ENCODE measurements around the gene JAM3. TPM values are rescaled to one million over a fixed set of nuclear protein-coding genes. Genes with fewer than 3 reads are reported as not detected.

The JAM3 gene
- total and polyA plus RNA-seq, 2 donors, result 61.1 to 90.2 TPM

Other genes with a start within 250 kb of the JAM3 start
- not detected for gene SPATA19, start 223.6 kb upstream of the JAM3 start, total RNA-seq
- gene SPATA19, start 223.6 kb upstream of the JAM3 start, polyA plus RNA-seq, result not detected
- 11.4 TPM for gene IGSF9B, start 112.1 kb upstream of the JAM3 start, total RNA-seq
- 14.0 TPM for gene IGSF9B, start 112.1 kb upstream of the JAM3 start, polyA plus RNA-seq
- gene NCAPD3, start 154.9 kb downstream of the JAM3 start, total RNA-seq, result 29.1 TPM
- 9.5 TPM for gene NCAPD3, start 154.9 kb downstream of the JAM3 start, polyA plus RNA-seq
- gene VPS26B, start 155.6 kb downstream of the JAM3 start, total RNA-seq, result 33.6 TPM
- gene VPS26B, start 155.6 kb downstream of the JAM3 start, polyA plus RNA-seq, result 38.3 TPM
- gene THYN1, start 184.3 kb downstream of the JAM3 start, total RNA-seq, result 47.2 TPM
- gene THYN1, start 184.3 kb downstream of the JAM3 start, polyA plus RNA-seq, result 61.7 TPM
- 20.1 TPM for gene ACAD8, start 184.5 kb downstream of the JAM3 start, total RNA-seq
- 24.0 TPM for gene ACAD8, start 184.5 kb downstream of the JAM3 start, polyA plus RNA-seq
- 0.11 TPM for gene GLB1L3, start 207.3 kb downstream of the JAM3 start, total RNA-seq
- 0.13 TPM for gene GLB1L3, start 207.3 kb downstream of the JAM3 start, polyA plus RNA-seq